NCI-H510A (cell line): Measurements from ENCODE around the gene SRC.

Experiments used
- DNase-seq: peaks from one replicate; lab custom pipeline; 2025; lab: John Stamatoyannopoulos, UW

SRC gene

DNA sequence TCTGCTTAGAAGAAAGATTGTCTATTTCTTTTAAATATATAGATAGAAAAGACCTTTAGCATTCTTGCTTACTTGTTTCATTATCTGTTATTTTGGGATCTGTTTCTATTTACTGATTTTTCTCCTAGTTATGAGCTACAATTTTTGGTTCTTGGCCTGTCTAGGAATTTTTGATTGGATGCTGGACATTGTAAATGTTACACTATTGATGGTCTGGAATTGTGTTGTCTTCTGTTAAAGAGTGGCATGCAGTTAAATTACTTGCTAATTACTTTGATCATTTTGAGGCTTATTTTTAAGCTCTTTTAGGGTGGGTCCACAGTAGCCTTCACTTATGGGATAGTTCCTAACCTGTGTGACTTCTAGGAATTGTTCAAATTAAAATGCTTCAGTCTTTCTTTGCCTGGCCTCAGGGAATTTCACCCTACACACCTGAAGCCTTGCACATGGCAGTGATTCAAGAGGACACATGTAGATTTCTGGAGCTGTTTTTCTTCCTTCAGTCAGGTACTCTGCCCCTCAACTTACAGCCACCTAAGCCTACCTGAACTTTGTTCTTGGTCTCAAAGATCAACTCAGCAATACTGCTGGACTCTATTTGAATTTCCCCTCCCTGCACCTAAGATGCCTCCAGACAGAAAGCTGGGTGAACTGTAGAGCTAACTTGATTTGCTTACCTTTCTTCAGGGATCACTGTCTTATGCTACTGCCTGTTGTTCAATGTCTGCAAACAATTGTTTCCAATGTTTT, 108.9 kb downstream of the SRC start:
- DNase-seq = no peak
